Measurements from ENCODE around the gene PLA2G7. TPM values are rescaled to one million over a fixed set of nuclear protein-coding genes. Genes with fewer than 3 reads are reported as not detected.
"Not testable (repeated sequence)": the region's sequence is repeated elsewhere in the genome, so short reads cannot be mapped to it uniquely, and the experiment has no call there.

Gene PLA2G7
- polyA plus RNA-seq, 3 donors: 10.2 to 53.5 (median 24.4) TPM

DNA sequence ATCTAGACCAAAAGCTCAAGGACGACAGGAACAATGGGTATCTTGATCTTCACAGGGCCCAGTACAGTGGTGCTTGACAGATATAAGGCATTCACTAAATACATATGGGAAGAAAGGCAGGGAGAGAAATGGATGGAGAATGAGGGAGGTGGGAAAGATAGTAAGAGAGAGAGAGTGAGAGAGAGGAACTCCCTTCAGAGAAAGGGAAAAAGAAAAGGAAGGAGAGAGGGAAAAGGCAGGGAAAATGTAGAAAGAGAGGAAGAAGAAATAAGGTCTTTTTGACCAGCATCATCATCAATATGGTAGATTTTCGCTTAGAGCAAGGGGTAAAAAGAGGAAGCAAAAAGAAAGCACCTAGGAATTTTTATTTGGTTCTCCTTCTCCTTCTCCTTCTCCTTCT is 10.8 kb upstream of the PLA2G7 start:
- intact Hi-C loops (cut with micrococcal nuclease): no loop called here
- TF ChIP-seq, protein P1, sequence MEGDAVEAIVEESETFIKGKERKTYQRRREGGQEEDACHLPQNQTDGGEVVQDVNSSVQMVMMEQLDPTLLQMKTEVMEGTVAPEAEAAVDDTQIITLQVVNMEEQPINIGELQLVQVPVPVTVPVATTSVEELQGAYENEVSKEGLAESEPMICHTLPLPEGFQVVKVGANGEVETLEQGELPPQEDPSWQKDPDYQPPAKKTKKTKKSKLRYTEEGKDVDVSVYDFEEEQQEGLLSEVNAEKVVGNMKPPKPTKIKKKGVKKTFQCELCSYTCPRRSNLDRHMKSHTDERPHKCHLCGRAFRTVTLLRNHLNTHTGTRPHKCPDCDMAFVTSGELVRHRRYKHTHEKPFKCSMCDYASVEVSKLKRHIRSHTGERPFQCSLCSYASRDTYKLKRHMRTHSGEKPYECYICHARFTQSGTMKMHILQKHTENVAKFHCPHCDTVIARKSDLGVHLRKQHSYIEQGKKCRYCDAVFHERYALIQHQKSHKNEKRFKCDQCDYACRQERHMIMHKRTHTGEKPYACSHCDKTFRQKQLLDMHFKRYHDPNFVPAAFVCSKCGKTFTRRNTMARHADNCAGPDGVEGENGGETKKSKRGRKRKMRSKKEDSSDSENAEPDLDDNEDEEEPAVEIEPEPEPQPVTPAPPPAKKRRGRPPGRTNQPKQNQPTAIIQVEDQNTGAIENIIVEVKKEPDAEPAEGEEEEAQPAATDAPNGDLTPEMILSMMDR (IDR thresholded peaks at IDR 0.05): no peak
- Histone ChIP-seq H3K27ac (ENCODE audit: low read depth in 1 of 2, low read length in 2 of 2) (no peak overlapping the region), H2AFZ (ENCODE audit: insufficient read depth, low read depth, low read length, poor library complexity, severe bottlenecking) (no peak overlapping the region), H3K4me2 (replicated peaks; ENCODE audit: extremely low read depth, low read length, poor library complexity, severe bottlenecking) (no peak overlapping the region), H3K9ac (ENCODE audit: insufficient read depth, low read length, poor library complexity, severe bottlenecking) (no peak overlapping the region), H3K4me1 (ENCODE audit: control insufficient read depth in 1 of 2, insufficient read depth in 2 of 2, low read length in 2 of 2) (peaks cover 15 to 17% of the 10 kb centered on the region in 2 donors), H3K36me3 (replicated peaks in 1 of 2; ENCODE audit: control insufficient read depth in 1 of 2, insufficient read depth in 2 of 2, low read length in 2 of 2) (no peaks in the 10 kb centered on the region), H3K79me2 (ENCODE audit: insufficient read depth, low read length) (no peaks in the 10 kb centered on the region), H3K4me3 (replicated peaks in 1 of 3; ENCODE audit: low read depth in 2 of 3, low read length in 3 of 3) (no peak overlapping the region), H4K20me1 (ENCODE audit: insufficient read depth, low read length) (no peaks in the 10 kb centered on the region), H3K9me3 (replicated peaks in 1 of 2; ENCODE audit: control insufficient read depth in 1 of 2, insufficient read depth in 1 of 2, low read length in 2 of 2) (no peaks in the 10 kb centered on the region), H3K27me3 (ENCODE audit: control insufficient read depth in 2 of 2, insufficient read depth in 2 of 2, low read length in 2 of 2) (no peaks in the 10 kb centered on the region)
- Mint-ChIP-seq H3K27me3 (ENCODE audit: low read depth in 3 of 3) (peaks cover 0 to 1% (median 0%) of the 10 kb centered on the region in 3 donors), H3K9me3 (peaks cover 5 to 13% (median 8%) of the 10 kb centered on the region in 7 donors), H3K36me3 (no peaks in the 10 kb centered on the region), H3K27ac (peak overlapping the region in 1 of 7 donors; percentile 36), H3K4me3 (no peak overlapping the region), H3K4me1 (peaks cover 26% of the 10 kb centered on the region)
- DNase-seq: peak in 2 of 3 donors; percentile 26
- WGBS (ENCODE audit: insufficient coverage): no CpG with 5 or more reads among the region's 2 CpGs

DNA sequence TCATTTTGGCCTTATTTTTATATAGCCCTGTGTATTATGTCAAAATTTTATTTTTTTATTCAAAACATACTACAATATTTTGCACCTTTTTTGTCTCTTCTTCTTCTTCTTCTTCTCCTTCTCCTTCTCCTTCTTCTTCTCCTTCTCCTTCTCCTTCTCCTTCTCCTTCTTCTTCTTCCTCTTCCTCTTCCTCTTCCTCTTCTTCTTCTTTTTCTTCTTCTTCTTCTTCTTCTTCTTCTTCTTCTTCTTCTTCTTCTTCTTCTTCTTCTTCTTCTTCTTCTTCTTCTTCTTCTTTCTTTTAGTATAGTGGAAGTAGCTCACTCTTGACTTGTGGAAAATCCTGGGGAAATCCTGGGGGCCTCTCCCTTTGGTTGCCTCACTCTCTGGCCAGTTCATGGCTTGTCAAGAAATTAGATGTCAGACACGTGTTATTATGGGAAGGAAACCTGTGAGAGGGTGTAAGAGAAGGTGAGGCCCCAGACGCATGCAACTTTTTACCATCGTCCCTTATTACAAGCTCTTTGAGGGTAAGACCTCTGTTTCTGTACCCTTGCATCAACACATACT is 9.1 kb upstream of the PLA2G7 start:
- H3K4me2 ChIP-seq (replicated peaks; ENCODE audit: extremely low read depth, low read length, poor library complexity, severe bottlenecking); H3K36me3 ChIP-seq (replicated peaks in 1 of 2; ENCODE audit: control insufficient read depth in 1 of 2, insufficient read depth in 2 of 2, low read length in 2 of 2); H3K27ac ChIP-seq (ENCODE audit: low read depth in 1 of 2, low read length in 2 of 2); H3K36me3 Mint-ChIP-seq; H3K9ac ChIP-seq (ENCODE audit: insufficient read depth, low read length, poor library complexity, severe bottlenecking); H3K27me3 ChIP-seq (ENCODE audit: control insufficient read depth in 2 of 2, insufficient read depth in 2 of 2, low read length in 2 of 2); H4K20me1 ChIP-seq (ENCODE audit: insufficient read depth, low read length); H2AFZ ChIP-seq (ENCODE audit: insufficient read depth, low read depth, low read length, poor library complexity, severe bottlenecking); H3K79me2 ChIP-seq (ENCODE audit: insufficient read depth, low read length); intact Hi-C loops (cut with micrococcal nuclease); H3K4me3 Mint-ChIP-seq; H3K4me3 ChIP-seq (replicated peaks in 1 of 3; ENCODE audit: low read depth in 2 of 3, low read length in 3 of 3); H3K27me3 Mint-ChIP-seq (ENCODE audit: low read depth in 3 of 3); H3K9me3 ChIP-seq (replicated peaks in 1 of 2; ENCODE audit: control insufficient read depth in 1 of 2, insufficient read depth in 1 of 2, low read length in 2 of 2): not testable (repeated sequence)
- peaks cover 15 to 17% of the 10 kb centered on the region in 2 donors for H3K4me1 ChIP-seq (ENCODE audit: control insufficient read depth in 1 of 2, insufficient read depth in 2 of 2, low read length in 2 of 2)
- WGBS (ENCODE audit: insufficient coverage): no CpG with 5 or more reads among the region's 3 CpGs
- Mint-ChIP-seq H3K9me3 (peaks cover 5 to 13% (median 8%) of the 10 kb centered on the region in 7 donors), H3K27ac (peak overlapping the region in 2 of 7 donors; percentile 48 to 86), H3K4me1 (peaks cover 23% of the 10 kb centered on the region)
- peak in 1 of 3 donors; percentile 72 for DNase-seq

Data from CD14-positive monocyte (primary cell).